K562 (cell line): ENCODE results near the gene ECPAS. TPM values are rescaled to one million over a fixed set of nuclear protein-coding genes. Genes with fewer than 3 reads are reported as not detected.

ENCODE experiments used
- ATAC-seq: fragments of 200-7000 bp; cut with Tn5 transposase; 3 replicates; pipeline ENCODE4 v1.9.1; 2020; ENCODE audit warnings: moderate library complexity
- BruUV-seq: library from RNA; stranded (reverse); fragments of 400-500 nt; replicated peaks from 2 replicates; lab custom pipeline; 2021; lab: Mats Ljungman, UMichigan
- CTCF ChIA-PET: fragments of 300-600 bp; formaldehyde crosslinking; extraction: SDS; loops from one replicate; lab custom pipeline; 2021; ENCODE audit warnings: low intra/inter-chr PET ratio; lab: Yijun Ruan, JAX
- POLR2A ChIA-PET: fragments of 300-600, 350-650 bp; sonication (Branson Sonifier 250); formaldehyde crosslinking; extraction: SDS; loops from one replicate; lab custom pipeline; 2021; ENCODE audit warnings: antibody characterized with exemption, inconsistent platforms; lab: Yijun Ruan, JAX
- DNase-seq, 4 experiments: peaks; one replicate each; pipeline versions ENCODE4 v3.0.0 to v3.0.0-alpha.2; 2011 to 2018; ENCODE audit warnings: low spot score in 3 of 4, mixed read lengths in 3 of 4; ENCODE audit errors: extremely low read depth in 1 of 4
- FAIRE-seq: peaks from 2 replicates; lab custom pipeline; 2011; peaks lifted over from hg19 to GRCh38; lab: Jason Lieb, UNC
- H2AFZ ChIP-seq: 2 replicates; pipeline ENCODE4 v1.6.0; 2011; ENCODE audit warnings: low read depth, low read length, control low read depth, inconsistent platforms
- H3K27ac ChIP-seq: fragments of 200-600 bp; 3 replicates; pipeline ENCODE4 v1.8.0; 2011; ENCODE audit warnings: low read depth, mild to moderate bottlenecking, control low read depth, inconsistent platforms, low read length, moderate library complexity, mixed read lengths; ENCODE audit errors: extremely low read depth
- H3K27me3 ChIP-seq, 2 experiments: fragments of 300-600 bp in 1 of 2; 2 replicates in 1 of 2; 3 replicates in 1 of 2; pipeline versions ENCODE4 v1.6.0 to v1.8.0; 2011; ENCODE audit warnings: inconsistent platforms in 2 of 2, low read length in 2 of 2, mild to moderate bottlenecking in 1 of 2, mixed read lengths in 1 of 2, moderate library complexity in 1 of 2; ENCODE audit not compliant: control insufficient read depth in 2 of 2, insufficient read depth in 2 of 2
- H3K36me3 ChIP-seq: fragments of 300-600 bp; 3 replicates; pipeline ENCODE4 v1.8.0; 2011; ENCODE audit warnings: mild to moderate bottlenecking, low read length, inconsistent platforms; ENCODE audit not compliant: control insufficient read depth, insufficient read depth
- H3K4me1 ChIP-seq, 2 experiments: fragments of 200-600 bp in 1 of 2; replicated peaks in 1 of 2; 2 replicates in 1 of 2; 3 replicates in 1 of 2; pipeline versions ENCODE4 v1.5.1 to v1.8.0; 2011; ENCODE audit warnings: inconsistent platforms in 2 of 2, low read length in 2 of 2, mild to moderate bottlenecking in 1 of 2, mixed read lengths in 1 of 2, moderate library complexity in 1 of 2; ENCODE audit not compliant: control insufficient read depth in 2 of 2, insufficient read depth in 2 of 2
- H3K4me2 ChIP-seq: 2 replicates; pipeline ENCODE4 v1.6.1; 2011; ENCODE audit warnings: low read length, control low read depth, inconsistent platforms, mixed read lengths; ENCODE audit not compliant: insufficient read depth
- H3K4me3 ChIP-seq: fragments of 200-600 bp; sonication (generic), shearing (Covaris generic); 2 replicates; pipeline ENCODE4 v1.5.1; 2016; ENCODE audit warnings: control low read depth, inconsistent platforms
- H3K79me2 ChIP-seq: fragments of 200-600 bp; 3 replicates; pipeline ENCODE4 v1.8.0; 2011; ENCODE audit warnings: low read length, inconsistent platforms; ENCODE audit not compliant: control insufficient read depth, insufficient read depth
- H3K9ac ChIP-seq, 2 experiments: 2 replicates each; pipeline versions ENCODE4 v1.6.0 to v1.6.1; 2011; ENCODE audit warnings: low read depth in 2 of 2, low read length in 2 of 2, control low read depth in 1 of 2, inconsistent platforms in 1 of 2, mild to moderate bottlenecking in 1 of 2, mixed read lengths in 1 of 2; ENCODE audit not compliant: insufficient read depth in 1 of 2
- H3K9me1 ChIP-seq: one replicate; pipeline ENCODE4 v1.6.0; 2011; ENCODE audit warnings: inconsistent platforms, mild to moderate bottlenecking, low read length, moderate library complexity; ENCODE audit not compliant: control insufficient read depth, insufficient read depth
- H3K9me3 ChIP-seq: replicated peaks from 2 replicates; pipeline ENCODE4 v1.5.1; 2011; ENCODE audit warnings: low read depth, low read length, inconsistent platforms; ENCODE audit not compliant: control insufficient read depth, insufficient read depth
- H4K20me1 ChIP-seq: replicated peaks from 2 replicates; pipeline ENCODE4 v1.6.1; 2011; ENCODE audit warnings: low read length, inconsistent platforms, mixed read lengths; ENCODE audit not compliant: control insufficient read depth, insufficient read depth
- BDP1 ChIP-seq: IDR thresholded peaks from 3 replicates; pipeline ENCODE4 v1.6.1; 2011; ENCODE audit not compliant: insufficient read length, insufficient read depth
- CBFA2T3 ChIP-seq: fragments of 450-650 bp; IDR thresholded peaks from 2 replicates; pipeline ENCODE4 v1.6.1; 2017
- CEBPB ChIP-seq: fragments of 450-650 bp; IDR thresholded peaks from 2 replicates; pipeline ENCODE4 v1.6.1; 2016; ENCODE audit warnings: missing genetic modification characterization, missing compliant biosample characterization
- EHMT2 ChIP-seq: fragments of 450-650 bp; IDR thresholded peaks from 2 replicates; pipeline ENCODE4 v1.6.1; 2018; ENCODE audit warnings: antibody characterized with exemption
- GTF2A2 ChIP-seq: IDR thresholded peaks from 2 replicates; pipeline ENCODE4 v1.6.1; 2016; ENCODE audit warnings: mild to moderate bottlenecking, missing genetic modification characterization, missing compliant biosample characterization
- HIVEP1 ChIP-seq: fragments of 250-450 bp; sonication (Bioruptor Pico); IDR thresholded peaks from 2 replicates; pipeline ENCODE4 v1.4.0; 2020; ENCODE audit warnings: mild to moderate bottlenecking
- HOXB6 ChIP-seq: fragments of 250-450 bp; sonication (Bioruptor Pico); IDR thresholded peaks from 2 replicates; pipeline ENCODE4 v1.5.1; 2022; ENCODE audit warnings: mild to moderate bottlenecking, borderline replicate concordance
- KDM5B ChIP-seq: fragments of 200-600 bp; sonication (generic); IDR thresholded peaks from 2 replicates; pipeline ENCODE4 v1.6.1; 2012; ENCODE audit warnings: low read depth, mild to moderate bottlenecking, moderate library complexity, low read length, control low read depth, inconsistent platforms; ENCODE audit not compliant: insufficient replicate concordance
- MEF2A ChIP-seq: IDR thresholded peaks from 2 replicates; pipeline ENCODE4 v1.6.1; 2011; ENCODE audit warnings: low read depth, mild to moderate bottlenecking, low read length, moderate library complexity; ENCODE audit not compliant: control insufficient read depth
- RBM17 ChIP-seq: fragments of 200-400 bp; formaldehyde crosslinking; IDR thresholded peaks from 2 replicates; pipeline ENCODE4 v1.6.1; 2017; ENCODE audit warnings: low read depth, mild to moderate bottlenecking, low read length, borderline replicate concordance
- SIRT6 ChIP-seq: IDR thresholded peaks from one replicate; pipeline ENCODE4 v1.6.1; 2012; ENCODE audit warnings: low read depth, mild to moderate bottlenecking, control low read depth, inconsistent platforms, low read length, moderate library complexity
- TARDBP ChIP-seq: fragments of 450-650 bp; IDR thresholded peaks from 2 replicates; pipeline ENCODE4 v1.6.1; 2016
- TBL1XR1 ChIP-seq, 2 experiments: IDR thresholded peaks; 2 replicates each; pipeline ENCODE4 v1.6.1; 2012; ENCODE audit warnings: improper control_type of control experiment in 2 of 2, low read length in 2 of 2, mild to moderate bottlenecking in 1 of 2
- ZNF408 ChIP-seq: fragments of 250-450 bp; sonication (Bioruptor Pico); IDR thresholded peaks from 2 replicates; pipeline ENCODE4 v1.4.0; 2020; ENCODE audit warnings: low read depth, mild to moderate bottlenecking, moderate library complexity
- ZNF766 ChIP-seq: fragments of 200-800 bp; sonication (Bioruptor generic); conservative IDR thresholded peaks from 2 replicates; pipeline ENCODE4 v1.6.1; 2016; ENCODE audit warnings: missing genetic modification characterization, missing compliant biosample characterization
- WGBS: fragments of 100-300 bp; shearing (Covaris generic); methylation state at CpG from one replicate; pipeline ENCODE4 v1.1.6; 2016; ENCODE audit warnings: low coverage, mixed read lengths; ENCODE audit not compliant: insufficient coverage; ENCODE audit errors: missing lambda C conversion rate; 5-methylcytosine and 5-hydroxymethylcytosine counted together
- in situ Hi-C: fragments of 300-500 bp; cut with MboI; formaldehyde crosslinking; loops from 4 replicates; pipeline ENCODE4 v1.15.0; 2018; ENCODE audit warnings: inconsistent platforms, mixed read lengths
- intact Hi-C: fragments of 100-400 bp; cut with micrococcal nuclease; formaldehyde crosslinking; loops from 2 replicates; pipeline ENCODE4 v1.14.2; 2022
- polyA plus RNA-seq, 8 experiments: library from polyadenylated mRNA; depleted of rRNA in 4 of 8; stranded (reverse) in 5 of 8; unstranded in 3 of 8; fragments of >200 nt; fragmentation: Nextera tagmentation in 2 of 8; fragmentation: Illumina TruSeq in 1 of 8; extraction: Ambion mirVana in 2 of 8; extraction: Trizol in 1 of 8; gene quantifications; 2 replicates each; pipeline versions ENCODE4 v1.2.1 to v1.2.3, GENCODE V29; 2011 to 2014; ENCODE audit warnings: inconsistent platforms in 1 of 8, missing spikeins in 1 of 8
- total RNA-seq, 7 experiments: library from RNA; depleted of rRNA in 6 of 7; stranded (reverse); fragments of >200 nt in 6 of 7; fragmentation: Illumina TruSeq in 2 of 7; extraction: Trizol in 2 of 7; gene quantifications; 2 replicates each; pipeline versions ENCODE4 v1.2.1 to v1.2.3, GENCODE V29; 2011 to 2021; ENCODE audit warnings: low replicate concordance in 1 of 7
- TF ChIP-seq, protein P1 (sequence below): sonication (generic); formaldehyde crosslinking; IDR thresholded peaks from 2 replicates; pipeline ENCODE4 v1.8.1; 2023; ENCODE audit warnings: mild to moderate bottlenecking, missing genetic modification reagents
- TF ChIP-seq, protein P2 (sequence below): sonication (generic); formaldehyde crosslinking; IDR thresholded peaks from 2 replicates; pipeline ENCODE4 v1.8.1; 2022; ENCODE audit warnings: missing genetic modification reagents
- TF ChIP-seq, protein P3 (sequence below): fragments of 250-450 bp; sonication (Bioruptor Pico); IDR thresholded peaks from 2 replicates; pipeline ENCODE4 v1.4.0; 2020; ENCODE audit warnings: borderline replicate concordance

The ECPAS gene
- total and polyA plus RNA-seq, 9 of the 15 experiments (the other 6 are each of a cell fraction or from before 2014, with no cell fraction given) = 14.5 to 90.9 (median 75.7) TPM

DNA sequence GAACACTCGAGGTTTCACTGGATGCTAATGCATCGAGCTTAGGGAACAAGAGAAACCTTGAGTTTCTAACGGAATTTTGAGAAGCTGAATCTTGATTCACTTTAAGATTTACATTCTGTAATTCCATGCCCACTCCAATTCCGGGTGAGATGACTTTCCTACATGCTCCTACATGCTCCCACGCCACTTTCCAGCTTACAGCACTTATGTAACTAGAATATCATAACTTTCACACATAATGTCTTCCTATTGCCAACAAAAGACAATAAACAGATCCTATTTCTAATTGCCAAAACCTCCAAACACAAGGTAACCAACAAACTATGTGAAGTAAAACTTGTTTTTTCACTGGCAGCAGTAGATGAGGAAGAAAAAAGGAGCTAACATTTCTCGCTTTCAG, 72.9 kb downstream of the ECPAS start:
- no peak overlapping the region for H3K4me3 ChIP-seq
- H4K20me1 ChIP-seq = no peaks in the 10 kb centered on the region; the same call in 1 of the 2 replicates
- no peaks in the 10 kb centered on the region for H3K9me1 ChIP-seq
- no peak for ATAC-seq
- DNase-seq = no peak
- peaks cover 92% of the 10 kb centered on the region for H3K36me3 ChIP-seq
- ChIA-PET CTCF (no interaction called here), POLR2A (no interaction called here)
- no peaks in the 10 kb centered on the region for H3K4me1 ChIP-seq
- no peaks in the 10 kb centered on the region for H3K27me3 ChIP-seq
- in situ Hi-C loops (no loop called here), intact Hi-C loops (no loop called here)
- no peak overlapping the region for H3K9ac ChIP-seq
- H3K9me3 ChIP-seq = no peaks in the 10 kb centered on the region
- no peak for FAIRE-seq
- H3K4me2 ChIP-seq = no peak overlapping the region
- H3K79me2 ChIP-seq = no peaks in the 10 kb centered on the region
- BruUV-seq = no TSS peak
- no peak overlapping the region for H2AFZ ChIP-seq
- H3K27ac ChIP-seq = no peak overlapping the region
- 91% methylated on average over 6 of the region's 6 CpGs for WGBS
- TF ChIP-seq, protein P1, sequence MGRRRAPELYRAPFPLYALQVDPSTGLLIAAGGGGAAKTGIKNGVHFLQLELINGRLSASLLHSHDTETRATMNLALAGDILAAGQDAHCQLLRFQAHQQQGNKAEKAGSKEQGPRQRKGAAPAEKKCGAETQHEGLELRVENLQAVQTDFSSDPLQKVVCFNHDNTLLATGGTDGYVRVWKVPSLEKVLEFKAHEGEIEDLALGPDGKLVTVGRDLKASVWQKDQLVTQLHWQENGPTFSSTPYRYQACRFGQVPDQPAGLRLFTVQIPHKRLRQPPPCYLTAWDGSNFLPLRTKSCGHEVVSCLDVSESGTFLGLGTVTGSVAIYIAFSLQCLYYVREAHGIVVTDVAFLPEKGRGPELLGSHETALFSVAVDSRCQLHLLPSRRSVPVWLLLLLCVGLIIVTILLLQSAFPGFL (CRISPR knock-in tag) = no peak
- no peak for TF ChIP-seq MEF2A
- TF ChIP-seq ZNF766 (CRISPR knock-in tag) = no peak
- no peak for TF ChIP-seq ZNF408 (CRISPR knock-in tag)
- TF ChIP-seq, protein P2, sequence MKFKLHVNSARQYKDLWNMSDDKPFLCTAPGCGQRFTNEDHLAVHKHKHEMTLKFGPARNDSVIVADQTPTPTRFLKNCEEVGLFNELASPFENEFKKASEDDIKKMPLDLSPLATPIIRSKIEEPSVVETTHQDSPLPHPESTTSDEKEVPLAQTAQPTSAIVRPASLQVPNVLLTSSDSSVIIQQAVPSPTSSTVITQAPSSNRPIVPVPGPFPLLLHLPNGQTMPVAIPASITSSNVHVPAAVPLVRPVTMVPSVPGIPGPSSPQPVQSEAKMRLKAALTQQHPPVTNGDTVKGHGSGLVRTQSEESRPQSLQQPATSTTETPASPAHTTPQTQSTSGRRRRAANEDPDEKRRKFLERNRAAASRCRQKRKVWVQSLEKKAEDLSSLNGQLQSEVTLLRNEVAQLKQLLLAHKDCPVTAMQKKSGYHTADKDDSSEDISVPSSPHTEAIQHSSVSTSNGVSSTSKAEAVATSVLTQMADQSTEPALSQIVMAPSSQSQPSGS (CRISPR knock-in tag) = no peak
- no peak for TF ChIP-seq TARDBP
- TF ChIP-seq KDM5B = no peak
- no peak for TF ChIP-seq CBFA2T3
- TF ChIP-seq RBM17 = no peak
- TF ChIP-seq EHMT2 = no peak
- TF ChIP-seq, protein P3, sequence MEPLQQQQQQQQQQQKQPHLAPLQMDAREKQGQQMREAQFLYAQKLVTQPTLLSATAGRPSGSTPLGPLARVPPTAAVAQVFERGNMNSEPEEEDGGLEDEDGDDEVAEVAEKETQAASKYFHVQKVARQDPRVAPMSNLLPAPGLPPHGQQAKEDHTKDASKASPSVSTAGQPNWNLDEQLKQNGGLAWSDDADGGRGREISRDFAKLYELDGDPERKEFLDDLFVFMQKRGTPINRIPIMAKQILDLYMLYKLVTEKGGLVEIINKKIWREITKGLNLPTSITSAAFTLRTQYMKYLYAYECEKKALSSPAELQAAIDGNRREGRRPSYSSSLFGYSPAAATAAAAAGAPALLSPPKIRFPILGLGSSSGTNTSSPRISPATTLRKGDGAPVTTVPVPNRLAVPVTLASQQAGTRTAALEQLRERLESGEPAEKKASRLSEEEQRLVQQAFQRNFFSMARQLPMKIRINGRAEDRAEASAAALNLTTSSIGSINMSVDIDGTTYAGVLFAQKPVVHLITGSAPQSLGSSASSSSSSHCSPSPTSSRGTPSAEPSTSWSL (CRISPR knock-in tag) = no peak
- no peak for TF ChIP-seq BDP1
- no peak for TF ChIP-seq CEBPB (tag)
- TF ChIP-seq HIVEP1 = no peak
- no peak for TF ChIP-seq HOXB6
- no peak for TF ChIP-seq SIRT6
- no peak for TF ChIP-seq TBL1XR1 (IDR thresholded peaks at IDR 0.05; ENCODE audit: low read length in 2 of 2)
- no peak for TF ChIP-seq GTF2A2 (tag)
